Measurements from ENCODE around the gene TPM2. TPM values are rescaled to one million over a fixed set of nuclear protein-coding genes. Genes with fewer than 3 reads are reported as not detected.

TPM2 gene
- total and polyA plus RNA-seq, 10 of the 15 experiments (the other 5 are each of a cell fraction or from before 2014, with no cell fraction given), result 0.11 to 9.3 (median 1.1) TPM

DNA sequence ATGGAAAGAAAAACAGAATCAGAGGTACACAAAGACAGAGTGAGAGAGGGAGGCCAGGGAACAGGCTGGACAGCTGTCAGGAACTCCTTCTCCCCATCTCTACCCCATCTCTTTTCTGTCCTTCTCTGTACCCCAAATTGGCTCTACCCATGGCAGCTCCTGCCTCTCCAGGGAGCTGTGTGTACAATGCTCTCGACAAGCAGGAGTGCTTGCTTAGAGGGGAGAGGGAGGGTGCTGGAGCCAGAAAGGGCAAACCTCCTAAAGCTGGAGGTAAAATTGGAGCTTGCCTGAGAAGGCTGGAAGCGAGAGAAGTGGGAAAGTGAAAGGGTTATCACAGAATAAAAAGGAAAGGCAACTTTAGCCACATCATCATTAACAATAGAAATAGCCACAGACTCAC, 6.4 kb downstream of the TPM2 start:
- ATAC-seq, result no peak
- TF ChIP-seq MYC (IDR thresholded peaks at IDR 0.05; ENCODE audit: insufficient read depth, insufficient read length, insufficient replicate concordance, low read length, severe bottlenecking) (no peak), BCL11A (IDR thresholded peaks at IDR 0.05; ENCODE audit: low read depth, low read length) (no peak), FOS (IDR thresholded peaks at IDR 0.05; ENCODE audit: borderline replicate concordance, extremely low read depth, insufficient read length) (no peak), EED (IDR thresholded peaks at IDR 0.05; ENCODE audit: low read depth) (no peak), CEBPB (IDR thresholded peaks at IDR 0.05; ENCODE audit: borderline replicate concordance in 1 of 2, low read depth in 2 of 2, low read length in 2 of 2) (no peak), FOXM1 (IDR thresholded peaks at IDR 0.05; ENCODE audit: low read depth, low read length) (no peak), RUNX3 (IDR thresholded peaks at IDR 0.05; ENCODE audit: low read length) (no peak)
- TF ChIP-seq, protein P1, sequence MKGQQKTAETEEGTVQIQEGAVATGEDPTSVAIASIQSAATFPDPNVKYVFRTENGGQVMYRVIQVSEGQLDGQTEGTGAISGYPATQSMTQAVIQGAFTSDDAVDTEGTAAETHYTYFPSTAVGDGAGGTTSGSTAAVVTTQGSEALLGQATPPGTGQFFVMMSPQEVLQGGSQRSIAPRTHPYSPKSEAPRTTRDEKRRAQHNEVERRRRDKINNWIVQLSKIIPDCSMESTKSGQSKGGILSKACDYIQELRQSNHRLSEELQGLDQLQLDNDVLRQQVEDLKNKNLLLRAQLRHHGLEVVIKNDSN (IDR thresholded peaks at IDR 0.05; ENCODE audit: borderline replicate concordance, extremely low read length, insufficient read depth, low read depth, low read length), result no peak
- TF ChIP-seq, protein P2, sequence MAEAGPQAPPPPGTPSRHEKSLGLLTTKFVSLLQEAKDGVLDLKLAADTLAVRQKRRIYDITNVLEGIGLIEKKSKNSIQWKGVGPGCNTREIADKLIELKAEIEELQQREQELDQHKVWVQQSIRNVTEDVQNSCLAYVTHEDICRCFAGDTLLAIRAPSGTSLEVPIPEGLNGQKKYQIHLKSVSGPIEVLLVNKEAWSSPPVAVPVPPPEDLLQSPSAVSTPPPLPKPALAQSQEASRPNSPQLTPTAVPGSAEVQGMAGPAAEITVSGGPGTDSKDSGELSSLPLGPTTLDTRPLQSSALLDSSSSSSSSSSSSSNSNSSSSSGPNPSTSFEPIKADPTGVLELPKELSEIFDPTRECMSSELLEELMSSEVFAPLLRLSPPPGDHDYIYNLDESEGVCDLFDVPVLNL (IDR thresholded peaks at IDR 0.05; ENCODE audit: low read depth, low read length), result no peak
- TF ChIP-seq, protein P3, sequence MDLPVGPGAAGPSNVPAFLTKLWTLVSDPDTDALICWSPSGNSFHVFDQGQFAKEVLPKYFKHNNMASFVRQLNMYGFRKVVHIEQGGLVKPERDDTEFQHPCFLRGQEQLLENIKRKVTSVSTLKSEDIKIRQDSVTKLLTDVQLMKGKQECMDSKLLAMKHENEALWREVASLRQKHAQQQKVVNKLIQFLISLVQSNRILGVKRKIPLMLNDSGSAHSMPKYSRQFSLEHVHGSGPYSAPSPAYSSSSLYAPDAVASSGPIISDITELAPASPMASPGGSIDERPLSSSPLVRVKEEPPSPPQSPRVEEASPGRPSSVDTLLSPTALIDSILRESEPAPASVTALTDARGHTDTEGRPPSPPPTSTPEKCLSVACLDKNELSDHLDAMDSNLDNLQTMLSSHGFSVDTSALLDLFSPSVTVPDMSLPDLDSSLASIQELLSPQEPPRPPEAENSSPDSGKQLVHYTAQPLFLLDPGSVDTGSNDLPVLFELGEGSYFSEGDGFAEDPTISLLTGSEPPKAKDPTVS (IDR thresholded peaks at IDR 0.05; ENCODE audit: low read depth, low read length), result no peak
- Histone ChIP-seq H3K27ac (ENCODE audit: control insufficient read depth, insufficient read depth) (no peak overlapping the region), H3K9me3 (replicated peaks; ENCODE audit: control insufficient read depth, insufficient read depth, low read length) (no peaks in the 10 kb centered on the region), H3K4me2 (ENCODE audit: control insufficient read depth, insufficient read depth) (no peak overlapping the region), H3K27me3 (replicated peaks in 1 of 2; ENCODE audit: control insufficient read depth in 2 of 2, insufficient read depth in 2 of 2, low read length in 1 of 2) (no peaks in the 10 kb centered on the region; a peak in 1 of 4 replicates), H3K36me3 (ENCODE audit: control insufficient read depth in 2 of 2, insufficient read depth in 2 of 2, low read length in 1 of 2) (no peaks in the 10 kb centered on the region), H4K20me1 (ENCODE audit: control insufficient read depth, insufficient read depth) (no peaks in the 10 kb centered on the region), H3K4me1 (ENCODE audit: control insufficient read depth, insufficient read depth, low read length) (peaks cover 8% of the 10 kb centered on the region), H2AFZ (ENCODE audit: control insufficient read depth, low read depth, low read length) (no peak overlapping the region), H3K9ac (ENCODE audit: control insufficient read depth, insufficient read depth, low read length) (no peak overlapping the region), H3K4me3 (no peak overlapping the region), H3K79me2 (ENCODE audit: control insufficient read depth, insufficient read depth, low read length) (no peaks in the 10 kb centered on the region)
- no peak for FAIRE-seq
- ChIA-PET SMC1A (ENCODE audit: uncharacterized antibody, unreplicated experiment) (interaction anchor here (0.9 to 1.1 kb wide), 3 partner anchors 8 to 44 kb away, joined by 3 to 4 read pairs (median 4); no protein-coding TSS in a partner anchor), POLR2A (interaction anchor here (2.7 kb wide), 1 partner anchor 13 kb away, joined by 8 read pairs; no protein-coding TSS in a partner anchor), CTCF (interaction anchor here (0.8 to 5.0 kb wide), 4 partner anchors 8 to 66 kb away, joined by 3 to 39 read pairs (median 4); no protein-coding TSS in a partner anchor), RAD21 (ENCODE audit: unreplicated experiment) (interaction anchor here (1.0 to 1.3 kb wide), 2 partner anchors 13 to 24 kb away, joined by 3 read pairs; no protein-coding TSS in a partner anchor)
- in situ Hi-C loops (cut with MboI) (no loop called here), intact Hi-C loops (cut with micrococcal nuclease; ENCODE audit: unreplicated experiment) (no loop called here)
- no peak for DNase-seq (ENCODE audit: low read depth, low spot score)
- no TSS peak for BruUV-seq (replicated peaks)
- 10% methylated on average over 2 of the region's 2 CpGs for WGBS (ENCODE audit: insufficient coverage, insufficient replicate concordance, low lambda C conversion rate, missing lambda C conversion rate)
